ENCODE results near the gene TM4SF1.
"Not testable (repeated sequence)": the region's sequence is repeated elsewhere in the genome, so short reads cannot be mapped to it uniquely, and the experiment has no call there.

The TM4SF1 gene

GRCh38 chr3:149388001-149388440 is 10.6 kb upstream of the TM4SF1 start:
- no peak overlapping the region for H3K27ac Mint-ChIP-seq
- DNase-seq (ENCODE audit: low spot score) = no peak
- no peaks in the 10 kb centered on the region for H3K4me1 Mint-ChIP-seq (ENCODE audit: low read depth)
- no peak overlapping the region for H3K4me3 Mint-ChIP-seq
- peaks cover 3% of the 10 kb centered on the region for H3K27me3 Mint-ChIP-seq (ENCODE audit: low read depth)
- H3K36me3 Mint-ChIP-seq (ENCODE audit: low read depth) = no peaks in the 10 kb centered on the region
- H3K9me3 Mint-ChIP-seq = no peaks in the 10 kb centered on the region

DNA sequence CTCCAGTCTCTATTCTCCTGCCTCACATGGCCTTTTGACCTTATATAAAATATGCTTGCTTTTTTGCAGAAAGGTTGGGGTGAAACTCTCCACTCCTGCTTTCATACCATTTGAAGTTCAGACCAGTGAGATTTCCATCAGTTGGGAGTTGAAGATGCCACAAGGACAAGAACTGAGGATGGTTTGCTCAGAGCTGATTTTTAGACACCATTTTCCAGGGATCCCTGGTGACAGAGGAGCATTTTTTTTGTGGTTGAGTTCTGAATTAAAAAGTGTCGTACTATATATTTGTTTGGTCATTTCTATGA is 8.8 kb upstream of the TM4SF1 start:
- H3K4me1 Mint-ChIP-seq (ENCODE audit: low read depth) = no peaks in the 10 kb centered on the region

GRCh38 chr3:149385617-149386298 is 8.3 kb upstream of the TM4SF1 start:
- H3K27ac Mint-ChIP-seq = no peak overlapping the region
- H3K27me3 Mint-ChIP-seq (ENCODE audit: low read depth) = no peaks in the 10 kb centered on the region
- no peaks in the 10 kb centered on the region for H3K4me1 Mint-ChIP-seq (ENCODE audit: low read depth)
- DNase-seq (ENCODE audit: low spot score) = no peak
- no peak overlapping the region for H3K4me3 Mint-ChIP-seq
- no peaks in the 10 kb centered on the region for H3K9me3 Mint-ChIP-seq
- no peaks in the 10 kb centered on the region for H3K36me3 Mint-ChIP-seq (ENCODE audit: low read depth)

More for the DNA sequence above, 8.8 kb upstream of the TM4SF1 start:
- no peaks in the 10 kb centered on the region for H3K36me3 Mint-ChIP-seq (ENCODE audit: low read depth)
- H3K4me3 Mint-ChIP-seq = no peak overlapping the region
- H3K27ac Mint-ChIP-seq = no peak overlapping the region
- H3K27me3 Mint-ChIP-seq (ENCODE audit: low read depth) = no peaks in the 10 kb centered on the region
- no peak for DNase-seq (ENCODE audit: low spot score)
- no peaks in the 10 kb centered on the region for H3K9me3 Mint-ChIP-seq

DNA sequence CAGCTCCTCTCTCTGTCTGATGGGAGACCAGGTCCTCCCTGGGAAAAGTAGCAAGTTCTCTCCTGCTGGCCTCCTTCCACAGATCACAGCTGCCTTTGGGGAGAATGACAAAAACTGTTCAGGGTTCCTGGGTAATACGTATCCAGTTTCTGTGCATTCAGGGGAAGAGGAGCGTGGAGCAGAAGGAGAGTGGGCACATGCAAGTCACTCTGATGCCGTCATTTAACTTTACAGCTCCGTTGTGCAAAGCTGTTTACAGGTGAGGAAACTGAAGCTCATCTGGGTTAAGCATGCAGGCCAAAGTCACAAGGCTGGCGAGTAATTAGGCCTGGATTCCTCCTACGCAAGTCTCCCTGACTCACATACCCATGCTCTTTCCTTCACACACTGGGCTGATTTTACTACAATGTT is 7.5 kb upstream of the TM4SF1 start:
- DNase-seq (ENCODE audit: low spot score) = no peak
- Mint-ChIP-seq H3K4me3 (no peak overlapping the region), H3K9me3 (no peaks in the 10 kb centered on the region), H3K36me3 (ENCODE audit: low read depth) (no peaks in the 10 kb centered on the region), H3K4me1 (ENCODE audit: low read depth) (no peaks in the 10 kb centered on the region), H3K27me3 (ENCODE audit: low read depth) (no peaks in the 10 kb centered on the region), H3K27ac (no peak overlapping the region)

DNA sequence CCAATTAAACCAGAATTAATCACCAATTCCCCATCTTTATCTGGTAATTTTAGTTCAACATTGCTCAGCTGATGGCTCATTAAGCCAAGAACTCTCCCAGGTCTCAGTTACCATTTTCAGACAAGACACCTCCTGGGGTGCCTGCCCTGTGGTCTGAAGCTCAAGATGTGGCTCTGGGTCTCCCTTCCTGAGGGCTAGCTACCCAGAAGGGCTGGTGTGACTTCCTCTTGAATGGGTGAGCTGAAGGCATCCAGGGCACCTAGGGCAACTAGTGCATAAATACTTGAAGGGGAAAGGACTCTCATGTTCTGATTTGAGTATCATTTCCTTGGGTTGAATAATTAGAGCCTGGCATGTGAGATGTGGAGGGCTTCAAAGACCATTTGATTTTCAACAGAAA is 6.7 kb upstream of the TM4SF1 start:
- no peak overlapping the region for H3K4me3 Mint-ChIP-seq
- no peak overlapping the region for H3K27ac Mint-ChIP-seq
- no peaks in the 10 kb centered on the region for H3K27me3 Mint-ChIP-seq (ENCODE audit: low read depth)
- no peaks in the 10 kb centered on the region for H3K36me3 Mint-ChIP-seq (ENCODE audit: low read depth)
- H3K9me3 Mint-ChIP-seq = no peaks in the 10 kb centered on the region
- DNase-seq (ENCODE audit: low spot score) = no peak
- H3K4me1 Mint-ChIP-seq (ENCODE audit: low read depth) = no peaks in the 10 kb centered on the region

- Mint-ChIP-seq H3K36me3 (ENCODE audit: low read depth) (no peaks in the 10 kb centered on the region), H3K4me3 (no peak overlapping the region), H3K27me3 (ENCODE audit: low read depth) (no peaks in the 10 kb centered on the region), H3K4me1 (ENCODE audit: low read depth) (no peaks in the 10 kb centered on the region), H3K27ac (no peak overlapping the region), H3K9me3 (no peaks in the 10 kb centered on the region)
- no peak for DNase-seq (ENCODE audit: low spot score)
Measured at GRCh38 chr3:149383703-149384102, 6.3 kb upstream of the TM4SF1 start.

GRCh38 chr3:149382518-149382917 is 5.1 kb upstream of the TM4SF1 start:
- Mint-ChIP-seq H3K27ac (no peak overlapping the region), H3K36me3 (ENCODE audit: low read depth) (no peaks in the 10 kb centered on the region), H3K4me3 (no peak overlapping the region), H3K9me3 (no peaks in the 10 kb centered on the region), H3K27me3 (ENCODE audit: low read depth) (peaks cover 6% of the 10 kb centered on the region), H3K4me1 (ENCODE audit: low read depth) (no peaks in the 10 kb centered on the region)
- DNase-seq (ENCODE audit: low spot score) = no peak

DNA sequence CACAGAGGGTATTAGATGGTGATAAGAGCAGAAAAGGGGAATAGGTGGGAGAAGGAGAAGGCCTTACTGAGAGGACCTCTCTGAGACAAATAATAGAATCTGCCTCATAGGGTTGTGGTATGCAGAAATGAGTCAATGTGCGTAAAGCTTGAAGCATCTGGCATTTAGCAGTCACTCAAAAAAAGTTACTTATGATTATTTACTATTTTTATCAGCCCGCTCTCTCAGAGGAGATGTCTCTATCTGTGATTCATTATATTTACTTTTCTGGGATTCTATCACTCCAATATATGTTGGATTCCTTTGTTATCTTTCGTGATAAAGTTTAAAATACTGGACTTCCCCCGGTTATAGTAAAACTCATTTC is 4.6 kb upstream of the TM4SF1 start:
- Mint-ChIP-seq H3K4me3 (no peak overlapping the region), H3K27me3 (ENCODE audit: low read depth) (peaks cover 7% of the 10 kb centered on the region), H3K9me3 (no peaks in the 10 kb centered on the region), H3K27ac (no peak overlapping the region), H3K4me1 (ENCODE audit: low read depth) (no peaks in the 10 kb centered on the region), H3K36me3 (ENCODE audit: low read depth) (no peaks in the 10 kb centered on the region)
- DNase-seq (ENCODE audit: low spot score) = no peak

GRCh38 chr3:149381173-149382100 is 4.0 kb upstream of the TM4SF1 start:
- Mint-ChIP-seq H3K27me3 (ENCODE audit: low read depth) (peaks cover 12% of the 10 kb centered on the region), H3K27ac (no peak overlapping the region), H3K4me1 (ENCODE audit: low read depth) (no peaks in the 10 kb centered on the region), H3K36me3 (ENCODE audit: low read depth) (no peaks in the 10 kb centered on the region), H3K9me3 (no peaks in the 10 kb centered on the region), H3K4me3 (no peak overlapping the region)
- DNase-seq (ENCODE audit: low spot score) = no peak

DNA sequence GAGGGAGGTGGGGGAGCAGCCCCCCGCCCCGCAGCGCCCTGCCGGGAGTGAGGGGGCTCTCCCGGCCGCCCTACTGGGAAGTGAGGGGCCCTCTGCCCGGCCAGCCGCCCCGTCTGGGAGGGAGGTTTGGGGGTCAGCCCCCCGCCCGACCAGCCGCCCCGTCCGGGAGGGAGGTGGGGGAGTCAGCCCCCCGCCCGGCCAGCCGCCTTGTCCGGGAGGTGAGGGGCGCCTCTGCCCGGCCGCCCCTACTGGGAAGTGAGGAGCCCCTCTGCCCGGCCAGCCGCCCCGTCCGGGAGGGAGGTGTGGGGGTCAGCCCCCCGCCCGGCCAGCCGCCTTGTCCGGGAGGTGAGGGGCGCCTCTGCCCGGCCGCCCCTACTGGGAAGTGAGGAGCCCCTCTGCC is 2.8 kb upstream of the TM4SF1 start:
- not testable (repeated sequence) for H3K27ac Mint-ChIP-seq; H3K9me3 Mint-ChIP-seq; H3K4me1 Mint-ChIP-seq (ENCODE audit: low read depth); H3K36me3 Mint-ChIP-seq (ENCODE audit: low read depth); H3K4me3 Mint-ChIP-seq; DNase-seq (ENCODE audit: low spot score)
- H3K27me3 Mint-ChIP-seq (ENCODE audit: low read depth) = peaks cover 14% of the 10 kb centered on the region

GRCh38 chr3:149378478-149379309 is 1.2 kb upstream of the TM4SF1 start:
- no peaks in the 10 kb centered on the region for H3K4me1 Mint-ChIP-seq (ENCODE audit: low read depth)
- H3K9me3 Mint-ChIP-seq = no peaks in the 10 kb centered on the region
- H3K27me3 Mint-ChIP-seq (ENCODE audit: low read depth) = peaks cover 14% of the 10 kb centered on the region
- H3K4me3 Mint-ChIP-seq = no peak overlapping the region
- DNase-seq (ENCODE audit: low spot score) = no peak
- no peaks in the 10 kb centered on the region for H3K36me3 Mint-ChIP-seq (ENCODE audit: low read depth)
- no peak overlapping the region for H3K27ac Mint-ChIP-seq

- H3K9me3 Mint-ChIP-seq = no peaks in the 10 kb centered on the region
- H3K4me1 Mint-ChIP-seq (ENCODE audit: low read depth) = no peaks in the 10 kb centered on the region
- no peak overlapping the region for H3K27ac Mint-ChIP-seq
- H3K36me3 Mint-ChIP-seq (ENCODE audit: low read depth) = no peaks in the 10 kb centered on the region
- DNase-seq (ENCODE audit: low spot score) = no peak
- H3K27me3 Mint-ChIP-seq (ENCODE audit: low read depth) = peaks cover 17% of the 10 kb centered on the region
- H3K4me3 Mint-ChIP-seq = no peak overlapping the region
Measured at GRCh38 chr3:149376718-149377407, 586 bp downstream of the TM4SF1 start.

DNA sequence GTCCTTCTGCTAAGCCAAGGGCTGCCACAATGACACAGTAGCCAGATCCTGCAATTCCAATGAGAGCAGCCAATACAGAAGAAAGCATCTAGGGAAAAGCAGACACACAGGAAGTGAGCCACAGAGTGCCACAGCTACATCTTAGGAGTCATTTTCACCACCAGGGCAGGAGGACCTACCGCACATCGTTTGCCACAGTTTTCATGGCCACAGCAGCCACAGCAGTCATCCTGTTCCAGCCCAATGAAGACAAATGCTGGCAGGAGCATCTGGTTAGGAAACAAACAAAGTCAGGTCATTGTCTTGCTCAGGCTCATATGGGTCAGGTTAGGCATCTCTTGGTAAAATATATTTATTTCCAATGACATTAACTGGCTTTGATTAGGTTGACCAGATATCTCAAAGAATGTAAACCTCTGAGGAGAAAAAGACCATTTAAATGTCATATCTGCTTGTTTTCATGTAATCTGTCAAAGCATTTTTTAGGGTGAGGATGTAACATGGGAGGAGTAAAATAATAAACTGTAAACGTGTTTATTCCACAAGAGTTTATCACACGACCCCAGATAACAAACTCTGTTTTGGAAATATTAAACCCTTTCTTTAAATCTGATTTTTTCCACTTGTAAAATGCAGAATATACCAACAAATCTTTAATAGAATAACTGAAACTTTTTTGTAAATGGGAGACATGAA is 1.8 kb downstream of the TM4SF1 start:
- H3K4me1 Mint-ChIP-seq (ENCODE audit: low read depth) = no peaks in the 10 kb centered on the region
- no peaks in the 10 kb centered on the region for H3K36me3 Mint-ChIP-seq (ENCODE audit: low read depth)
- peaks cover 22% of the 10 kb centered on the region for H3K27me3 Mint-ChIP-seq (ENCODE audit: low read depth)
- H3K27ac Mint-ChIP-seq = no peak overlapping the region
- H3K4me3 Mint-ChIP-seq = no peak overlapping the region
- no peak for DNase-seq (ENCODE audit: low spot score)
- no peaks in the 10 kb centered on the region for H3K9me3 Mint-ChIP-seq

All from T-helper 2 cell treated with Interferon-gamma antibody and Interleukin-4, amounts not matched to agents 5 μg/mL and 100 μg/mL, for 36 hours (primary cell).